Measurements from ENCODE around the gene ZSWIM7. TPM values are rescaled to one million over a fixed set of nuclear protein-coding genes. Genes with fewer than 3 reads are reported as not detected.
"Not testable (repeated sequence)": the region's sequence is repeated elsewhere in the genome, so short reads cannot be mapped to it uniquely, and the experiment has no call there.

Gene ZSWIM7
- total RNA-seq, 1 experiment from 2014 or later = 33.6 TPM

GRCh38 chr17:15957608-15958307 is 41.7 kb downstream of the ZSWIM7 start:
- DNase-seq (ENCODE audit: low spot score) = no peak

- DNase-seq (ENCODE audit: low spot score) = no peak
Measured at GRCh38 chr17:15957206-15957605, 42.3 kb downstream of the ZSWIM7 start.

- DNase-seq (ENCODE audit: low spot score) = no peak
Measured at GRCh38 chr17:15955793-15956541, 43.5 kb downstream of the ZSWIM7 start.

GRCh38 chr17:15954222-15954621 is 45.3 kb downstream of the ZSWIM7 start:
- DNase-seq (ENCODE audit: low spot score) = peak; percentile 99

- no peak for DNase-seq (ENCODE audit: low spot score)
Measured at GRCh38 chr17:15952916-15953790, 46.4 kb downstream of the ZSWIM7 start.

DNA sequence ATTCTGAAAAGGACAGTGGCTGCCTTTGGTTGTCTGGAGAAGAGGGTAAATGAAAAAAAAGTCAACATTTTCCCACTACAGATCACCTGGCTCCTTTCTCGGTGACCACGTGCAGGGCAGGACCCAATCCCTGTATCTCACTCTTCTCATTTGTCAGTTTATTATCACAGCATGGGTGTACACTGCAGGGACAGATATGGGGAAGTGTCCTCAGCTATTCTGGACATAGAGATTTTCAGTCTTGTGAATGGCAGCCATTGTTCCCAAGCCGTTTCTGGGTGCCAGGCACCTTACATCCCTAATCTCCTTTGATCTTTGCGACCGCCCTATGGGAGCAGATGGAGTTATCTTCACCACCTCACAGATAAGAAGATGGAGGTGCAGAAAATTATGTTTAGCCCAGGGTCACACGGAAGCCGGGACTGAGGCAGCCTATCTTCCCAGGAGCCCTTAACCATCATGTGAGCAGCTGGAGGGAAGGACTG is 47.4 kb downstream of the ZSWIM7 start:
- DNase-seq (ENCODE audit: low spot score) = no peak

DNA sequence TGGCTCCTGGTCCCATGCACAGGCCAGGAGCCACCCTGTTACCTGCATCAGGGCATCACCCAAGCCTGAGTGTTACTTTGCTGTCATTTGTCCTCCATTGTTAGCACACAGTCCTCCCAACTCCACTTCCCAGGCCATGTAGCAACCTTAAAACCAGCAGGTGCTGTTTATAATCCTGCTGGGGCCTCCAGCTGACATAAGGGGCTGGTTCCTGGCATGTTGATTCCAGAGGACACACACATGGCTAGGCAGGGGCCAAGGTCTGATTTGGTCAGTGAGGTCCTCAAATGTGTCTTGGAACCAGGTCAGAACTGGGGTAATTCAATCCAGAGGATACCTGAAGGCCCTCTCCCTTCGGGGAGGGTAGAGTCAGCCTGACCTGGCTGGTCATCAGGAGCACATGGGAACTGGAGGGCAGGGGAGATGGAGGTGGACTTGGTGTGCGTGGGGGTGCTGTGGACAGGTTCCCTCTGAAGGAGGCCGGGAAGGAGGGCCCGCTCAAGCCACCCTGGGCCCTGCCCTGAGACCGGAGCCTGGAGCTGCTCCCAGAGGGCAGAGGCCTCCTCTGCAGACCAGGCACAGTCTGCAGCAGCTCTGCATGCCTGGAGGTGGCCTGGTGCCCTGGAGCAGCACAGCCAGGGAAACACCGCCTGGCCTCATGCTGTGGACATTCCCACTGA is 48.0 kb downstream of the ZSWIM7 start:
- no peak for DNase-seq (ENCODE audit: low spot score)

GRCh38 chr17:15947976-15948752 is 51.3 kb downstream of the ZSWIM7 start:
- no peak for DNase-seq (ENCODE audit: low spot score)

GRCh38 chr17:15947271-15947670 is 52.2 kb downstream of the ZSWIM7 start:
- no peak for DNase-seq (ENCODE audit: low spot score)

DNA sequence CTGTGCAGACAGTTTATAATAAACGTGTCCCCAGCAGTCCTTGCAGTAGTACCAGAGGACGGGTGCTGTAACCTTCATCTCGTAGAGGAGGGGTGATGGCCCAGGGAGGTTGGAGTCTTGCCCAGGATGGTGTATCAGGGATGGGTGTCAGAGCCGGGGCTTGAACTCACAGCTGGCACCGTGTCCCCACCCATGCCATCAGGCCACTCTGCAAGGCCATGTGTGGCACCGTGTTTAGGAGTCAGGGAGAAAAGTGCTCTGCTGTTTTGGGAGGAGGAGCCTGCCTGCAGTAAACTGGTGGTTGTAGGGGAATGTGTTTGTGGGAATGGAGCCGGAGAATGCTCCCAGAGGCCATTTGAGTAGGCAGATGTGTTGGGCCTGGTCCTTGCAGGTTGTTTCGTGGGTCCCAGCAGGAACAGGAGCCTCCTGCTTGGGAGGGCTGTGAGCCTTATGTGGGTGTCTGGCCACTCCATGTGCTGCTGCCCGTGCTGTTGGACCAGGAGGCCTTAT is 52.8 kb downstream of the ZSWIM7 start:
- DNase-seq (ENCODE audit: low spot score) = no peak

DNA sequence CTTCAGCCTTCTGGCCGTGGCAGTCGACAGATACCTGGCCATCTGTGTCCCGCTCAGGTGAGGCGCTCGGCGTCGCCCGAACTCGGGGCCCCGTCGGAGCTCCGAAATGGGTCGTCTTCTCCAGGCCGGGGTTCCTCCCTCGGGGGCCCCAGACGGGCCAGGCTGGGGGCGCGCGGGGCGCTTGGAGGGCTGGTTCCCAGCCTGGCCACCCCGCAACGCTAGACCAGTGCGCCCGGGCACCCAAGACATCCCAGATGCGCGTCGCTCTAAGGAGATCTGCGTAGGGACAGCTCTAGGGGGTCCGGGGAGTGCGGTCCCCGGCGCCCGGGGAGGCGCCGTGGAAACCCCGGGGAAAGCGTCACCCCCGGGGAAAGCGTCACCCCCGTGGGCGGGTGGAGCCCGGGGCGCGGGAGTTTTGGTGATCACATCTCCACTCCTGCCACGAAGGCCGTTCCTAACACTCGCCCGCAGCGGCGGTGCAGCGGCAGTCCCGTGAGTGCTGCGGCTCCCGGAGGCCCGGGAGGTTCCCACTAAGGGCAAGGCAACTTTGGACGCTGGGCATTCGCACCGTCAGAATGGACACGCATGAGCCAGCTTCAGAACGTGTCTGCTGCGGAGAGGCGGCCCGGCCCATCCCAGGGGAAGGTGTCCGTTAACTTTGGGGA is 53.8 kb downstream of the ZSWIM7 start:
- no peak for DNase-seq (ENCODE audit: low spot score)

DNA sequence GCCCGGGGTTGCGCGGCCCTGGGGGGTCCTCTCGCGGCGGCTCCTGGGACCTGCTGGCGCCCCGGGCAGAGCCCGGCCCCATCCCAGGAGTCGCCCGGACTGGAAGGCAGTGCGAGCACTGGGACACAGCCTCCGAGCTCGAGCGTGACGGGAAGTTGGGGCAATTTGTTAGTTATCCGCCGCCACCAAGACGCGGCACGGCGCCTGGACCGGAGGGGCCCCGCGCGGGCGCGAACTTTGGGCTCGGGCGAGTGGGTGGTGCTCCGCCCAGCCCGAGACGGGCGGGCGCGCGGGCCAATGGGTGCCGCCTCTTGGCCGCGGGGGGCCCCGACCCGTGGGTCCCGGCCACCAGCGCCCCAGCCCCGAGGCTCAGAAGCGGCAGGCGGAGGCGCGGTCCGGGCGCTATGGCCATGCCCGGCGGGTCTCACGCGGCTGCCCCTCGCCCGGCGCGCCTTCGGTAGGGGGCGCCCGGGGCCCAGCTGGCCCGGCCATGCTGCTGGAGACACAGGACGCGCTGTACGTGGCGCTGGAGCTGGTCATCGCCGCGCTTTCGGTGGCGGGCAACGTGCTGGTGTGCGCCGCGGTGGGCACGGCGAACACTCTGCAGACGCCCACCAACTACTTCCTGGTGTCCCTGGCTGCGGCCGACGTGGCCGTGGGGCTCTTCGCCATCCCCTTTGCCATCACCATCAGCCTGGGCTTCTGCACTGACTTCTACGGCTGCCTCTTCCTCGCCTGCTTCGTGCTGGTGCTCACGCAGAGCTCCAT is 54.6 kb downstream of the ZSWIM7 start, which contains the start of gene ADORA2B:
Gene ADORA2B (plus strand): TSS at position 372 of the 768 bp plus-strand sequence. CDS start 119 bp downstream, at position 491.
- DNase-seq (ENCODE audit: low spot score) = no peak

DNA sequence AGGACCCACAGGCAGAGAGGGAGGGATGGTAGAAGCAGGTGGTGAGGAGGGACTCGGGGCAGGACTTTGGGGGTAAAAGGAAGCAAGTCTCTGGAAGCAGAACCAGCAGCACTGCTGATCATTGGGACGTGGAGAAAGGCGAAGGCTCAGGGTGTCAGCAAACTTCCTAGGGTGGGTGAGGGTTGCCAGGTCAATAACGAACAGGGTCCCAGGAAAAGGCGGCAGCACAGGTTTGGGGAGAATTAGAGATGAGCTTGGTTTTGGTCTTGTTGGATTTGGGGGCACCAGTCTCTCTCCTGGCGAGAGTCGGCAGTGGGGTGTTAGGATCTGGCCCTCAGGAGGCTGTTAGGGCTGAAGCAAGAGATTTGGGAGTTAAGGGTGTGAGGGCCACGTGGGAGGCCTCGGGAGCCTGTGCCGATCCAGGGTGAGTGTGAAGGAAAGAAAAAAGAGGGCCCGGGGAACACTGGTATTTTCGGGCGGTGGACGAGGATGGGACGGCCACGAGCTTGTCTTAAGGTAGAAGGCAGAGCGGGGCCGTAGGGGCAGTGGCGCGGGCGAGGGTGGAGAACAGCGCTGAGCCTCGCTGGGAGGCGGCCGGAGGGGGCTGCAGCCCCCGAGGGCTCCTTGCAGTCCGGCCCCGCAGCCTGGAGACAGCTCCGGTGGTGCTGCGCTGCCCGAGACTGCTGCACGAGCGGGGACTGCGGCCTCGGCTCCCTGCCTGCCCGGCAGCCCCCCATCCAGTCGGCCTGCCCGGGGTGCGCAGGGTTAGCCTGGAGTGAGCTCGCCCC is 55.3 kb downstream of the ZSWIM7 start:
- no peak for DNase-seq (ENCODE audit: low spot score)

GRCh38 chr17:15942207-15942833 is 57.2 kb downstream of the ZSWIM7 start:
- DNase-seq (ENCODE audit: low spot score) = no peak

DNA sequence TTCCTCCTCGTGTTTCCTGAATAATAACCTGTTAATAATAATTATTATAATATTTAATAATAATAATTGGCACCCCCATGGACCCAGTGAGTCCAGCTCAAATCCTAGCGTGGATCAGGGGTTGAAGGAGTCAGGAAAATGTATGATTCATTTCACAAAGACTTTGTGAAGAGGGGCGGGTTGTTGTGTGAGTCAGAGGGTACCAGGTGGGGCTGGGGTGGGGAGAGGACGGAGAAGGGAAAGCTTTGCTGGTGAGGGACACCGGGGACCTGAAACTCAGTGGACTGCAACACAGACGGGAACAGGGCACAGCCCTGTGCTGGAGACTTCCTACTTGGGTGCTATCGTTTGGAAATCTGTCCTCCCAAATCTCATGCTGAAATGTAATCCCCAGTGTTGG is 57.7 kb downstream of the ZSWIM7 start:
- no peak for DNase-seq (ENCODE audit: low spot score)

- not testable (repeated sequence) for DNase-seq (ENCODE audit: low spot score)
Measured at GRCh38 chr17:15936481-15936880, 63.0 kb downstream of the ZSWIM7 start.

GRCh38 chr17:15935891-15936290 is 63.6 kb downstream of the ZSWIM7 start:
- DNase-seq (ENCODE audit: low spot score) = no peak

DNA sequence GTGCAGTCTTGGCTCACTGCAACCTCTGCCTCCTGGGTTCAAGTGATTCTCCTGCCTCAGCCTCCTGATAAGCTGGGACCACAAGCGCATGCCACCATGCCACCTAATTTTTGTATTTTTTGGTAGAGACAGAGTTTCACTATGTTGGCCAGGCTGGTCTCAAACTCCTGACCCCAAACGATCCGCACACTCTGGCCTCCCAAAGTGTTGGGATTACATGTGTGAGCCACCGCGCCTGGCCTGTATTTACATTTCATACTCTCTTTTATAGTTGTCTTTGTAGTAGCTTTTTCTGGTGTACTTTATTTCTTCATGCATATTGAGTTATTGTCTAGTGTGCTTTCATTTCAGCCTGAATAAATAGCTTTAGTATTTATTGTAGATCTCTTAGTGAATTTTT is 64.6 kb downstream of the ZSWIM7 start:
- DNase-seq (ENCODE audit: low spot score) = no peak
